Mesothelial cell of epicardium (in vitro differentiated cells): ENCODE results near the gene PRPF38A. TPM values are rescaled to one million over a fixed set of nuclear protein-coding genes. Genes with fewer than 3 reads are reported as not detected.

Experiments
- total RNA-seq: library from RNA; stranded (reverse); gene quantifications from 3 replicates; pipeline ENCODE4 v1.2.1, GENCODE V29; 2021

Gene PRPF38A
- total RNA-seq, 1 donor from 2014 or later, result 55.9 TPM

Other genes with a start within 250 kb of the PRPF38A start
- 33.2 to 33.4 TPM (median 33.2 TPM) in 3 replicates for gene CC2D1B, start 38.4 kb upstream of the PRPF38A start, total RNA-seq
- gene ORC1, start 179 bp upstream of the PRPF38A start, total RNA-seq, result 4.4 to 4.7 TPM (median 4.5 TPM) in 3 replicates
- gene TUT4, start 148.5 kb downstream of the PRPF38A start, total RNA-seq, result 123 to 132 TPM (median 129 TPM) in 3 replicates
- 57.7 to 62.6 TPM (median 61.8 TPM) in 3 replicates for gene GPX7, start 197.8 kb downstream of the PRPF38A start, total RNA-seq
- gene SHISAL2A, start 228.6 kb downstream of the PRPF38A start, total RNA-seq, result 0.99 to 1.4 TPM (median 1.4 TPM) in 3 replicates